Activated T-helper 9 cell treated with anti-CD3 and anti-CD28 coated beads, Interleukin-2, amount 50 U/mL, for 16 hours (primary cell): ENCODE results near the gene FGF12.

ENCODE experiments used
- DNase-seq: peaks from one replicate; pipeline ENCODE4 v3.0.0-alpha.2; 2020; ENCODE audit warnings: low read depth

The FGF12 gene

DNA sequence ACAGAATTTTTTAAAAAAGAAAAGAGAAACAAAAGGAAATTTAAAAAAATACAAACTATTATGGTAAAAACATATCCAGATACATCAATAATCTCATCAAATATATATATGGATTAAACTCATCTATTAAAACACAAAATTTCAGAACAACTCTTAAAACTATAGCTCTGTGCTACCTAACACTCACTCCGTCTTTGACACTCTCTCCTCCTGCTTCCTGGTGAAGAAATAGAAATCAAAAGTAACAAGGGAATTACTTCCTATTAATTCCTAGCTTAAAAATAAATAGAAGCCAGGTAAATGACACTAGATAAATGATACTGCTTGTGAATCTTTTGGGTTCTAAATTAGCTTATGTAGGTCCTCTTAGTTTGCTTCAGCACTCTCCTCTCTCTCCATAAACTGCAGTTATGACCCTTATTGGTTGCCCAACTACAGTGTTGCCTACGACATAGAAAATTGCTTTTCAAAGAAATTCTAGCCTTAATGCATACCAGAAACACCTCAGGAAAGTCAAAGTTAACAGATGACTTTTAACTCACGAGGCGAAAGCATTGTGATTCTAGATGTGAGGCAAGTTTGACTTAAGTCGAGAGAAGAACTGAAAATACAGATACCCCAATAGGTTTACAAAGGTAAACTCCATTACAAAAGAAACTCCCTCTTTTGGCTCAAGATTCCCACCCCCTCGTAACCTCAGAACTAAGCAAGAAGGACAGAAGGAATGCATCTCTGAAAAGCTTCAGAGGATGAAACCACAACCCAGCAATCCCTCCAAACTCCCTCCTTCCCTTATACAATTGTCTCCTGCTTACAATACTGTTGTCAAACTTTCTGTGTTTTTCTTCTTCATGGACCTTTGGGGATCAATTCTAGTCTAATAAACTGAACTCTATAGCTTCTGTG is 394.7 kb downstream of the FGF12 start:
- DNase-seq: no peak

DNA sequence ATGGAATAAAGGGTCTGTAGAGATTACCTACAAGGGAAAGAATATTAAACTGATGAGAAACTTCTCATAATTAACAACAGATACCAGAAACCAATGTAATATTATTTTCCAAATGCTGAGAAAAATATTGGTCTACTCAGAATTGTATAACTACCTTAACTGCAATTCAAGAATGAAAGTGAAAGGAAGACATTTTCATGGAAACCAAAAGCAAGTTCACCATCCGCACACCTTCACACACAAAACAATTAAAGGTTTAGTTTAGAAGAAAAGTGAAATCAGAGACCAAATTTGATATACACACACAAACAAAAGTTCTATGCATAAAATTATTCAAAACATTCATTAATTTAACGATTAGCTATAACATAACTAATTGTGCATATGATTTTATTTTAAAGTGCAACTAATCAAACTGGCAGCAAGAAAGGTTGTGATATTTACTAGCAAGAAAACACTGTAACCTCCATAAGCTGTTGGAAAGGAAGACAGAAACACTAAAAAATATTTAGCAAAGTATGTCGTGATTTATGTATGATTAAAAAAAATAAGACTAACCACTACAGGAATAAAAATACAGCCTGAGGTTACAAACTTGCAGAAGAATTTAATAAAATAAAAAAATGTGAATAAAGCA is 395.5 kb downstream of the FGF12 start:
- no peak for DNase-seq

GRCh38 chr3:192326656-192327055 is 400.7 kb downstream of the FGF12 start:
- DNase-seq: no peak

DNA sequence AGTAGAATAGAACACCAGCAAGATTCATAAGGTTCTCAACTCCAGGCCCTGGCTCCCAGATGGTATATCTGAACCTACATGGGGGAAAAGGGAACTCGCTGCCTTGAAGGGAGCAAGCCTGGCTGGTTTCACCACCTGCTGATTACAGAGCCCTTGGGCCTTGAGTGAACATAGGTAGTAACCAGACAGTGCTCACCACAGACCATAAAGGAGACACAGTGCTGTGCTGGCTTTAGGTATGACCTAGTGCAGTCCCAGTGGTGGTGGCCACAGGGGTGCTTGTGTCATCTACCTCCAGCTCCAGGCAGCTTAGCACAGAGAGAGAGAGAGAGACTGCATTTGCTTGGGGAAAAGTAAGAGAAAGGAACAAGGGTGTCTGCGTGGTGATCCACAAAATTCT is 409.8 kb downstream of the FGF12 start:
- no peak for DNase-seq

DNA sequence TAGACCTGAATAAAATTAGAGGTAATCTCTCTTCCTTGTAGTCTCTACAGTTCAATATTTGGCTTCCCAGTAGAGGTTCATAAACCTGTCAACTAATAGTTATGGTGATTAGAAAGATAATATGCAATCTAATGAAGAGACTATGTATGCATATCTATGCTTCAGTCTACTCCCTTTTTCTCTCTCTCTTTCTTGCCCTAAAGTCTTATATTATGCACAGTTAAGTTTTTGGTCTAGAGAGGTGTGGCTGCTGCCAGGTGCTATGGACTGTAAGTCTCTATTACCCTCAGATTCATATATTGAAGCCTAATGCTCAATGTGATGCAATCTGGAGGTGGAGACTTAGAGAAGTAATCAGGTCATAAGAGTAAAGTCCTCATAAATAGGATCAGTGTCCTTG is 413.7 kb downstream of the FGF12 start:
- no peak for DNase-seq

DNA sequence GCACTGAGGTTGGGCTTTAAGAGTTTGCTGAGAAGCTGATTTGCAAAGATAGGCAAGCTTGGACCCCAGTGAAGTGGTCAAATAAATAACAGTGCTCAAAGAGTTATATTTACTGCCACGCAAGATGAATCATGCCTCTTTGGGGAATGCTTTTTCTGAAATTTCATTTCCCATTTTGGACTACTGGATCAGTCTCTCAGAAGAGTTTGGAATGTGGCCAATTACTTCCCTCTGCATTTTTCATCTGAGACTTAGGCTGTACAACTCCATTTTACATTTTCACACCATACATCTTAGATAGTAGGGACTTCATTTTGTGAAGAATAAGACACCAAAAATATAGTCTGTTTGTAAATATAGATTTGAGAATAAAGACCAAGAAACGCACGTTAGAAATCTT is 419.7 kb downstream of the FGF12 start:
- DNase-seq: no peak

GRCh38 chr3:192303235-192303634 is 424.1 kb downstream of the FGF12 start:
- no peak for DNase-seq

DNA sequence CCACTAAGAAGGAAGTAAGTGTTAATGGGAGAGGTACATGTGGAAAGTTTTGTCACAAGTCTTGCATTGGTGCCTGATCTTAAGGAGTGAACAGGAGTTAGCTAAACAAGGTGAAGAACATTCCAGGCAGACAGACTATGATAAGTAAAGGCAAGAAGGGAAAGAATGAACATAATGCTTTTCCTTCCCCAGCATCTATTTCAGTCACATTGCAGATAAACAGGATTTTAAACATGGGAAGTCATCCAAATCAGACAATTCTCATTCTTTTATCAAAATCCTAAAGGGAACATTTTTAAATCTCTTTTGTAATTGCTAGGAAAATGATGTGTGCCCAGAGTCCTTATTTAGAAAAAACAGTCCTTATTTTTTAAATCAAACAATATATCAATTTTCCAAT is 424.6 kb downstream of the FGF12 start:
- DNase-seq: no peak

DNA sequence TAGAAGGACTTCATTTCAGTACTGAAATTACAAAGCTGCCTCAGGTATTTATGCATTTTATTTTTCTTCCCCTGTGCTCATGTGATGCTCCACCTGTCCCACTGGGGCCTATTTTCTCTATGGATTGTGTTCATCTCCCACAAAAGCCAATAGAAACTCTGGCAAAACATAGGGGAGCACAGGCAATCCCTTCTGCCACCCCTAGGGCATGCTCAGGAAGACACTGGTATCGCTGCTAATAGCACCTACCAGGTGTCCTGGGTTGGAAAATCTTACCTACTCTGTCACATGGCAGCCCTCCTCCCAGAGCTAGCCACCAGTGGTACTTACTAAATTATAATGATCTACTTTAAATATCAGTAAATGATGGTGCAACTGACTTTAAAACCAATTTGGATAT is 427.4 kb downstream of the FGF12 start:
- DNase-seq: no peak

- no peak for DNase-seq
Measured at GRCh38 chr3:192296845-192297244, 430.5 kb downstream of the FGF12 start.

DNA sequence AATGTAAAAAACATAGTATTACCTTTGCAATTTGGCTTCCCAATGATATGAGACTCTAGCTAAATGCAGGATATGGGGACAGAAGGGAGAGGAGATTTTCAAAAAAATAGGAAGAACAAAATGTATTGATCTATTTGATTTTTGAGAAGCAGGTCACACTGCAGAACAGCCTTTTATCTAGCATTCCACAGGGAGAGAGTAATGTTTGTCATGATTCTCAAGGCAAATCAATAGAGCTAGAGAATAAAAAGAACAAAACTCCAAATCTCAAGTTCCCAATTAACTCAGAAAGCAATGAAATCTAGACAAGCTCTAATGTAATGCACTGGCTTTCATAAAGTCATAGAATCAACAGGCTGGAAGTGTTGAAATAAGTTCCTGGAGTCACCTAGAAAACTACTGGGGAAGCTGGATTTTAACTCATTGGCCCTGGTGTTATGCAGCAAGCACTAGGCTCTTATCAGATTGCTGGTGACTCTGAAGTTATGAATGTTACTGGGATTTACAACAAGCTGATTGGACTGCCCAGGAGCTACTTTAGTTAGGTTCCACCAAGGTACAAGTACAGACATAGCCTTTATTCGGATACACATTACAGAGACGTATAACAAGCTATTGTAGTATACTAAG is 442.8 kb downstream of the FGF12 start:
- DNase-seq: no peak

- DNase-seq: no peak
Measured at GRCh38 chr3:192281207-192281880, 446.0 kb downstream of the FGF12 start.

GRCh38 chr3:192279664-192280063 is 447.7 kb downstream of the FGF12 start:
- DNase-seq: no peak

DNA sequence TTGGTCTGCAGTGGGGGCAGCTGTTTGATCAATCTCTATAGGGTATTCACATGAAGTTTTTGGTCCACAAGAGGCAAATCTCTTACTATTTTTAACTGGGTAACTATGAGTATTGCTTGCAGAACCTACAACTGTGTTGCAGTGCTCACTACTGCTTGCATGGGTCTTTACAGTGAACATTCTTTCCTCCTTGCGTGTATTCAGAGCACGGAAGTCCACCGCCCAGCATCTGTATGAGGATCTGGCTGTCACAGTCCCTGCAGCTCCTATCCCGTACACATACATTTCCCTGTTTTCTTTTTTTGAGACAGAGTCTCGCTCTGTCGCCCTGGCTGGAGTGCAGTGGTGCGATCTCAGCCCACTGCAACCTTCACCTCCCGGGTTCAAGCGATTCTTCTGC is 449.9 kb downstream of the FGF12 start:
- DNase-seq: no peak

DNA sequence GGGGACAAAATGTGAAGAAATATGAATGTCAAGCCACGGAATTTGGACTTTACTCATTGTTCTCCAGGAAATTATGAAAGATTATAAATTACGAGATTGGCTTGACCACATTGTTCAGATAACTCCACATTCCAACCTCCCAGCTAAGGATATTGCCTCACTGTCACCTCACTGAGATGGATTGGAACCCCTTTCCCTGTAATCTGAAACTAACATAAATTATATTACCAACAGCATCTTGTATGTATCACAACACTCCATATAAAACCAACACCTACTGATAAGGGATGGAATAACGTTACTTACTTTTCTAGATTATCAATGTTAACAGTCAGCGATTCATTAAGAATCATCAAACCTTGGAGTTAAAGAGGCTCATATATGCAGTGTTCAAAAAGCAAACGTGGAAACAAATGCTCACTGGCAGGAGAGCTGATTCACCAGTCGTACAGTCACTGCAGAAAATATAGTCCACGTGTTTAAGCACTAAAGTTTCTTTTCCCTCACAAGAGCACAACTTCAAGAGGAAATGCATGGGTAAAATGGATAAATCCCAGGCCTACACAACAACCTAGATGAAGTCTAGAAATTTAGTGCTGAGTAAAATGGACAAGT is 451.5 kb downstream of the FGF12 start:
- DNase-seq: no peak

DNA sequence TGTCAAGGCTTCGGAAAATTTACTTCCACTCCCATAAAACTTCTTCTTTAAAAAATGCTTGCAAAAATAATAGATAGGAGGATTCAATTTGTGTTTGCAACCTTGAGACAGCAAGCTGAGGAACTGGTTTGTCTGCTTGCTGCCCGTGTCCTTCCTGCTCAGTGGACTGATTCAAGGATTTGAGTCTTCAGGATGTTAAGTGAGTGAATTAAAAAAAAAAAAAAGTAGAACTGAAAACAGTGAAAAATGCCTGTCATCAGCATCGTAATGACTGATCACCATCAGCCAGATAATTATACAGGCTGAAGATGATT is 453.7 kb downstream of the FGF12 start:
- no peak for DNase-seq

DNA sequence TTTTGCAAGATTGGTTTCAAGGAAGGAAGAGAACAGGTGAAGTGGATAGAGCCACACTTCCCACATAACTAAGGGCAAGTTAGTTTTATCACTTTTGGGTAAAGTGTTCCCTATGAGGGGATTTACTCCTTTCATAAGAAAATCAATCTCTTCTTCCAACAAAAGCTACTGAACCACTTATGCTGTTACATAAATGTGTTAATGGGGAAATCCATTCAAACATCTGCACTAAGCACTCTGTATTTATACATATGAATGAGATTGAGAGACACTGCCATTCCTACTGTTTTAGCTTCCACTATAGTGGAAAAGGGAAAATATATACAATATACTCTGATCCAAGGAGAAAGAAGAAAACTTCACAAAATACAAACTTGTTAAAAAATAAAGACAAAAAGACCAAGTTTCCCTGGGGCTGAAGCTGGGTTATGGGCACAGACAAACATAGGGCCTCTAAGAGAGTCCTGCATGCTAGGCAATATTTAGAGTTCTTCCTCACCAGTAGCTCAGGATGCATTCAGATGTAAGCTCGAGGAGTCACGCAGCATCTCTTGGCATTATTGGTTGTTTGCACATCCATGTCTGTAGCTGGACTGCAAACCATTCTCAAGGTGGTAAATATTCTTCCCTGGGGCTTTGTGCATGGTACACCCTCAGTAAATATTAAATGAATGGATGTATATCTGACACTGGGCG is 454.2 kb downstream of the FGF12 start:
- DNase-seq: no peak

GRCh38 chr3:192262001-192262400 is 465.3 kb downstream of the FGF12 start:
- no peak for DNase-seq

DNA sequence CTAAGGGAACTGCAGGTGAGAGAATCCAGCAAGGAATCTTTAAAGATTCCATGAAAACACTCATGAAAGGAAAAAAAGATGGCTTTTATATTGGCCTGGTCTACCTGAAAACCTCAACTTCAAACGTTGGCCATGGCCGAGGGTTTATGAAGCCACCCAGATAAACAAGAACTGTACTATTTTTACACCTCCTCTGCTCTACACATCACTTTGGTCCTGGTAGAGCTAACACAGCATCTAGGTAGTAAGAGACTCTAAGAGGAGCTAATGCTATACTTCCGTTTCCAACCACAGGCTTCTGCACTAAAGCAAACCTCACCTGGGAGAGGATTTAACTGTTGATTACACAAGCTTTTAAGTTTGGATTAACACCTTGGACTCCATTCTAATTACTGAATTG is 466.2 kb downstream of the FGF12 start:
- no peak for DNase-seq

GRCh38 chr3:192260116-192261010 is 467.0 kb downstream of the FGF12 start:
- DNase-seq: no peak

GRCh38 chr3:192259661-192260060 is 467.7 kb downstream of the FGF12 start:
- DNase-seq: no peak
